ENCODE measurements around the gene PMF1. TPM values are rescaled to one million over a fixed set of nuclear protein-coding genes. Genes with fewer than 3 reads are reported as not detected.

Gene PMF1
- total and polyA plus RNA-seq, 2 of the 13 experiments (the other 11 are each of a cell fraction or from before 2014, with no cell fraction given) = 72.5 to 89.0 TPM

DNA sequence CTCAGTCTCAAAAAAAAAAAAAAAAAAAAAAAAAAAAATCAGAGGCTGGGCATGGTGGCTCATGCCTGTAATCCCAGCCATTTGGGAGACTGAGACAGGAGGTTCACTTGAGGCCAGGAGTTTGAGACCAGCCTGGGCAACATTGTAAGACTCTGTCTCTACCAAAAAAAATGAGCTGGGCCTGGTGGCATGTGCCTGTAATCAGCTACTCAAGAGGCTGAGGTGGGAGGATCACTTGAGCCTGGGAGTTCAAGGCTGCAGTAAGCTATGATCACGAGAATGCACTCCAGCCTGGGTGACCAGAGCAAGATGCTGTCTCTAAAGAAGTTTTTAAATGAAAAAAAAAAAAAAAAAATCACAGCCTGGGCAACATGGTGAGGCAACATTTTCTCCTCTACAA lies 49.1 kb upstream of the PMF1 start:
- DNase-seq (ENCODE audit: low spot score) (no peak), ATAC-seq (no peak), FAIRE-seq (no peak)
- in situ Hi-C loops (cut with HindIII; ENCODE audit: extremely low pct_ligation_motif_present, low pct_unique_long_range_greater_than_20kb) = no loop called here
- POLR2A ChIA-PET = interaction anchor here (0.6 kb wide), 1 partner anchor 8 kb away, joined by 3 read pairs; no protein-coding TSS in a partner anchor
- H3K4me3 ChIP-seq (replicated peaks in 1 of 3; ENCODE audit: insufficient read depth in 1 of 3, low read depth in 2 of 3, low read length in 3 of 3) = no peak overlapping the region
- no peaks in the 10 kb centered on the region for H3K36me3 ChIP-seq (replicated peaks in 1 of 2; ENCODE audit: control insufficient read depth in 1 of 2, insufficient read depth in 2 of 2, low read length in 2 of 2)
- H4K20me1 ChIP-seq (ENCODE audit: insufficient read depth, low read length) = no peaks in the 10 kb centered on the region
- no TSS peak for BruUV-seq (replicated peaks)
- H3K79me2 ChIP-seq (ENCODE audit: insufficient read depth, low read length) = no peaks in the 10 kb centered on the region
- 8% methylated on average over 1 of the region's 1 CpG for WGBS (ENCODE audit: low lambda C conversion rate)
- H3K4me2 ChIP-seq (ENCODE audit: low read depth, low read length) = no peak overlapping the region
- CTCF ChIA-PET (ENCODE audit: low intra/inter-chr PET ratio, low total read pairs) = no interaction called here
- H2AFZ ChIP-seq (ENCODE audit: low read length) = no peak overlapping the region
- no peaks in the 10 kb centered on the region; a peak in 1 of 5 replicates for H3K27me3 ChIP-seq (ENCODE audit: control insufficient read depth in 1 of 2, insufficient read depth in 2 of 2, low read length in 2 of 2)
- H3K4me1 ChIP-seq (ENCODE audit: insufficient read depth, low read length) = peaks cover 36% of the 10 kb centered on the region
- H3K27ac ChIP-seq (ENCODE audit: extremely low read length, insufficient read depth, low read length) = no peak overlapping the region
- no peak overlapping the region for H3K9ac ChIP-seq (ENCODE audit: insufficient read depth, low read depth, low read length)
- intact Hi-C loops (cut with micrococcal nuclease; ENCODE audit: unreplicated experiment) = no loop called here
- TF ChIP-seq PTBP1 (IDR thresholded peaks at IDR 0.05; ENCODE audit: low read depth, low read length, poor library complexity, severe bottlenecking) (no peak), ZNF547 (CRISPR knock-in tag; IDR thresholded peaks at IDR 0.05) (no peak), JUNB (CRISPR knock-in tag; IDR thresholded peaks at IDR 0.05; ENCODE audit: borderline replicate concordance) (no peak), TRIM24 (CRISPR knock-in tag; IDR thresholded peaks at IDR 0.05) (no peak), SKI (IDR thresholded peaks at IDR 0.05; ENCODE audit: partially characterized antibody) (no peak), MYC (CRISPR knock-in tag; IDR thresholded peaks at IDR 0.05; ENCODE audit: borderline replicate concordance) (no peak), ZFYVE20 (CRISPR knock-in tag; IDR thresholded peaks at IDR 0.05; ENCODE audit: borderline replicate concordance, low read depth) (no peak), KMT2A (CRISPR knock-in tag; IDR thresholded peaks at IDR 0.05) (no peak), ZNF451 (CRISPR knock-in tag; IDR thresholded peaks at IDR 0.05) (no peak), CBX2 (IDR thresholded peaks at IDR 0.05; ENCODE audit: low read depth, low read length) (no peak), CBX2 (CRISPR knock-in tag; IDR thresholded peaks at IDR 0.05; ENCODE audit: low read depth) (no peak), ZNF256 (CRISPR knock-in tag; conservative IDR thresholded peaks at IDR 0.05) (no peak), ZNF484 (CRISPR knock-in tag; IDR thresholded peaks at IDR 0.05; ENCODE audit: borderline replicate concordance, low read depth) (no peak), ZFX (CRISPR knock-in tag; IDR thresholded peaks at IDR 0.05; ENCODE audit: low read depth) (no peak), YEATS2 (CRISPR knock-in tag; IDR thresholded peaks at IDR 0.05; ENCODE audit: borderline replicate concordance) (no peak), ZC3H4 (CRISPR knock-in tag; IDR thresholded peaks at IDR 0.05; ENCODE audit: borderline replicate concordance) (no peak), TBL1XR1 (IDR thresholded peaks at IDR 0.05; ENCODE audit: borderline replicate concordance, low read length, partially characterized antibody) (no peak), NAIF1 (CRISPR knock-in tag; IDR thresholded peaks at IDR 0.05; ENCODE audit: borderline replicate concordance) (no peak)
- TF ChIP-seq, protein P1, sequence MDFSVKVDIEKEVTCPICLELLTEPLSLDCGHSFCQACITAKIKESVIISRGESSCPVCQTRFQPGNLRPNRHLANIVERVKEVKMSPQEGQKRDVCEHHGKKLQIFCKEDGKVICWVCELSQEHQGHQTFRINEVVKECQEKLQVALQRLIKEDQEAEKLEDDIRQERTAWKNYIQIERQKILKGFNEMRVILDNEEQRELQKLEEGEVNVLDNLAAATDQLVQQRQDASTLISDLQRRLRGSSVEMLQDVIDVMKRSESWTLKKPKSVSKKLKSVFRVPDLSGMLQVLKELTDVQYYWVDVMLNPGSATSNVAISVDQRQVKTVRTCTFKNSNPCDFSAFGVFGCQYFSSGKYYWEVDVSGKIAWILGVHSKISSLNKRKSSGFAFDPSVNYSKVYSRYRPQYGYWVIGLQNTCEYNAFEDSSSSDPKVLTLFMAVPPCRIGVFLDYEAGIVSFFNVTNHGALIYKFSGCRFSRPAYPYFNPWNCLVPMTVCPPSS (IDR thresholded peaks at IDR 0.05) = no peak
- H3K9me3 ChIP-seq (ENCODE audit: low read length) = no peaks in the 10 kb centered on the region

Measured in HepG2 (cell line).